Aorta (tissue), 5 donors: ENCODE measurements around the gene TBX6. TPM values are rescaled to one million over a fixed set of nuclear protein-coding genes. Genes with fewer than 3 reads are reported as not detected.

Experiments
- ATAC-seq: fragments of 200-7000 bp; cut with Tn5 transposase; one replicate; pipeline ENCODE4 v1.9.1; 2022; ENCODE audit warnings: moderate library complexity; ENCODE audit not compliant: low FRiP score
- DNase-seq, 2 donors: peaks; one replicate each; pipeline ENCODE4 v3.0.0-alpha.2; 2020
- H3K27ac ChIP-seq, 2 donors: one replicate each; pipeline ENCODE4 v1.5.1; 2013; ENCODE audit warnings: low read length in 2 of 2, mild to moderate bottlenecking in 2 of 2, moderate library complexity in 2 of 2, control low read depth in 1 of 2, inconsistent platforms in 1 of 2, low read depth in 1 of 2
- H3K27me3 ChIP-seq, 2 donors: one replicate each; pipeline ENCODE4 v1.6.1; 2013; ENCODE audit warnings: control low read depth in 1 of 2, low read length in 1 of 2, mild to moderate bottlenecking in 1 of 2, moderate library complexity in 1 of 2; ENCODE audit not compliant: insufficient read depth in 2 of 2, control insufficient read depth in 1 of 2
- H3K36me3 ChIP-seq, 2 donors: one replicate each; pipeline ENCODE4 v1.6.1; 2013; ENCODE audit warnings: control low read depth in 1 of 2, low read length in 1 of 2, mild to moderate bottlenecking in 1 of 2; ENCODE audit not compliant: insufficient read depth in 2 of 2, control insufficient read depth in 1 of 2
- H3K4me1 ChIP-seq, 2 donors: one replicate each; pipeline ENCODE4 v1.6.1; 2013; ENCODE audit warnings: low read length in 2 of 2, control low read depth in 1 of 2, mild to moderate bottlenecking in 1 of 2, moderate library complexity in 1 of 2; ENCODE audit not compliant: insufficient read depth in 2 of 2, control insufficient read depth in 1 of 2
- H3K4me3 ChIP-seq, 2 donors: one replicate each; pipeline ENCODE4 v1.5.1; 2013; ENCODE audit warnings: low read length in 2 of 2, control low read depth in 1 of 2, mild to moderate bottlenecking in 1 of 2
- H3K9me3 ChIP-seq: one replicate; pipeline ENCODE4 v1.6.1; 2013; ENCODE audit warnings: mild to moderate bottlenecking, low read length; ENCODE audit not compliant: control insufficient read depth
- WGBS, 2 donors: extraction: QIAGEN DNeasy Blood & Tissue Kit; methylation state at CpG; one replicate each; pipeline ENCODE4 v1.1.7; 2013; 5-methylcytosine and 5-hydroxymethylcytosine counted together
- intact Hi-C, 2 donors: fragments of 100-400 bp; cut with DNase I; formaldehyde crosslinking; loops; one replicate each; pipeline versions ENCODE4 v1.14.2 to v1.15.0; 2022
- polyA plus RNA-seq, 2 donors: library from polyadenylated mRNA; stranded (reverse); fragments of 200-250 nt; gene quantifications; one replicate each; pipeline ENCODE4 v1.2.3, GENCODE V29; 2013
- total RNA-seq, 2 donors: library from RNA; stranded (reverse); fragmentation: NEBNext Ultra II Directional; extraction: Animal tissue kit (Norgen Biotek cat#: 25700); gene quantifications; one replicate each; pipeline ENCODE4 v1.2.1, GENCODE V29; 2021
- donor health status: healthy with polysubstance abuse.
- donor health status: Bipolar disorder and iron deficiency.
- donor health status: DM: no; HTN: no; CAD: no.
- donor health status: DM: no; HTN: no; CAD: no.
- donor health status: DM: yes; HTN: yes; CAD: no.

Gene TBX6
- total and polyA plus RNA-seq, 4 donors: 0.62 to 1.7 (median 1.4) TPM; not detected in 1

GRCh38 chr16:30060836-30061554, 30.7 kb downstream of the TBX6 start:
- ATAC-seq (no peak), DNase-seq (no peak)
- H3K9me3 ChIP-seq: no peaks in the 10 kb centered on the region
- peak overlapping the region in 1 of 2 donors; percentile 28 for H3K27ac ChIP-seq
- H3K27me3 ChIP-seq: no peaks in the 10 kb centered on the region
- no peaks in the 10 kb centered on the region for H3K4me1 ChIP-seq
- 63 to 66% methylated on average over 2 of the region's 2 CpGs for WGBS, 2 donors
- intact Hi-C loops: loop anchor here in 1 of 2 donors (5.0 to 10.0 kb wide), 2 partner anchors 61 to 344 kb away; partner anchors contain the start of genes MAPK3 and ZNF771
- no peak overlapping the region for H3K4me3 ChIP-seq
- H3K36me3 ChIP-seq: no peaks in the 10 kb centered on the region

DNA sequence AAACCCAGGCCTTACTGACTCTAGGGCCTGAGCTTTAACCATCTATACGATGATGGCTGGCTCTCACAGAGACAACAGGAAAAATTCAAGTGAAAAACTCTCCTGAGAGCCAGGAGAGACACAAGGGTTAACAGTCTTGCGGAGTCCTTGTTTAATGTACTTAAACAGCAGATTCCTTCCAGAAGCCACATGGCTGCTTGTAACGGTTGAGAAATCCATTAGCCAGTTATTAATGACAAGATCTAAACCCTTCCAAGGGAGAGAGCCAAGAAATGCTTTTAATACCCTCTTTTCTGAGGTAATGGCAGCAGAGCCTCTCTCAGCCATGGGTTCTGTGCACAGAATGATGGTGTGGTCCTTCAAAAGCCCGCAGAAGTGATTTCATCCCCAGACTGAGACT, 31.4 kb downstream of the TBX6 start:
- Histone ChIP-seq H3K4me3 (no peak overlapping the region), H3K9me3 (no peaks in the 10 kb centered on the region), H3K36me3 (no peaks in the 10 kb centered on the region), H3K27me3 (no peaks in the 10 kb centered on the region), H3K4me1 (no peaks in the 10 kb centered on the region), H3K27ac (no peak overlapping the region)
- ATAC-seq: no peak
- WGBS, 2 donors: 88% methylated on average over 4 of the region's 4 CpGs
- no peak for DNase-seq
- intact Hi-C loops: loop anchor here in 1 of 2 donors (5.0 to 10.0 kb wide), 2 partner anchors 62 to 344 kb away; partner anchors contain the start of genes MAPK3 and ZNF771

- Histone ChIP-seq H3K9me3 (no peaks in the 10 kb centered on the region), H3K27me3 (no peaks in the 10 kb centered on the region), H3K4me1 (no peaks in the 10 kb centered on the region), H3K4me3 (no peak overlapping the region), H3K36me3 (no peaks in the 10 kb centered on the region), H3K27ac (no peak overlapping the region)
- DNase-seq (no peak), ATAC-seq (no peak)
- intact Hi-C loops: no loop called here
- WGBS, 2 donors: 57 to 60% methylated on average over 10 of the region's 10 CpGs
Observed at GRCh38 chr16:30054959-30055553, 36.7 kb downstream of the TBX6 start.

GRCh38 chr16:30054451-30054850, 37.3 kb downstream of the TBX6 start:
- Histone ChIP-seq H3K27ac (no peak overlapping the region), H3K4me1 (no peaks in the 10 kb centered on the region), H3K36me3 (no peaks in the 10 kb centered on the region), H3K4me3 (no peak overlapping the region), H3K27me3 (no peaks in the 10 kb centered on the region), H3K9me3 (no peaks in the 10 kb centered on the region)
- ATAC-seq (no peak), DNase-seq (no peak)
- 82 to 84% methylated on average over 8 of the region's 8 CpGs for WGBS, 2 donors
- intact Hi-C loops: no loop called here

DNA sequence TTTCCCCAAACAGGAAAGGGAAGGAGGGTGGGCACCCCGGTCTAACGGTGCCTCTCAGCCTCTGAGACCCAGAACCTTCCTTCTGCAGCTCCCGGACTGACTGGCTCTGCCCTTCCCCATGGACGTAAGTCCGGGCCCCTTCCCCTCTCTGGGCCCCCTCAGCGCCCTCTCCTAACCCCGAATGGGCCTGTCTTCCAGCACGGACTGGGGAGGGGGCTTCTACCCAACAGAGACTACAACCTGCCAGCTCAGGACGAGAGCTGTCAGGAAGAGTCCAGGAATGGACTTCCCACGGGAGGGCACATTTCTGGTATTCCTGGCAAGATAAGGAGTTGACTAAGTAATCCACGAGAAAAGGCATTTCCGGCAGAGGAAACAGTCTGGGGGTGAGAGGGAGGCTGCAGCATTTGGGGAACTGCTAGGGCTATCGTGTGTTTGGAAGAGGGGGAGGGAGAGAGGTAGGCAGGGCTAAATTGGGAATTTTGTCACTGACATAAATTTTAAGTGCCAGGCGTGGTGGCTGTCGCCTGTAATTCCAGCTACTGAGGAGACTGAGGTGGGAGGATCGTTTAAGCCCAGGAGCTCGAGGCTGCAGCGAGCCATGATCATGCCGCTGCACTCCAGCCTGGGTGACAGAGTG, 38.2 kb downstream of the TBX6 start:
- DNase-seq (peak in 1 of 2 donors; percentile 60), ATAC-seq (peak; percentile 46)
- peak overlapping the region; percentile 2 to 52 for H3K4me3 ChIP-seq
- no peaks in the 10 kb centered on the region for H3K9me3 ChIP-seq
- no peaks in the 10 kb centered on the region for H3K27me3 ChIP-seq
- WGBS, 2 donors: 2% methylated on average over 18 to 19 of the region's 19 CpGs
- intact Hi-C loops: no loop called here
- H3K36me3 ChIP-seq: no peaks in the 10 kb centered on the region
- no peaks in the 10 kb centered on the region for H3K4me1 ChIP-seq
- H3K27ac ChIP-seq: no peak overlapping the region

DNA sequence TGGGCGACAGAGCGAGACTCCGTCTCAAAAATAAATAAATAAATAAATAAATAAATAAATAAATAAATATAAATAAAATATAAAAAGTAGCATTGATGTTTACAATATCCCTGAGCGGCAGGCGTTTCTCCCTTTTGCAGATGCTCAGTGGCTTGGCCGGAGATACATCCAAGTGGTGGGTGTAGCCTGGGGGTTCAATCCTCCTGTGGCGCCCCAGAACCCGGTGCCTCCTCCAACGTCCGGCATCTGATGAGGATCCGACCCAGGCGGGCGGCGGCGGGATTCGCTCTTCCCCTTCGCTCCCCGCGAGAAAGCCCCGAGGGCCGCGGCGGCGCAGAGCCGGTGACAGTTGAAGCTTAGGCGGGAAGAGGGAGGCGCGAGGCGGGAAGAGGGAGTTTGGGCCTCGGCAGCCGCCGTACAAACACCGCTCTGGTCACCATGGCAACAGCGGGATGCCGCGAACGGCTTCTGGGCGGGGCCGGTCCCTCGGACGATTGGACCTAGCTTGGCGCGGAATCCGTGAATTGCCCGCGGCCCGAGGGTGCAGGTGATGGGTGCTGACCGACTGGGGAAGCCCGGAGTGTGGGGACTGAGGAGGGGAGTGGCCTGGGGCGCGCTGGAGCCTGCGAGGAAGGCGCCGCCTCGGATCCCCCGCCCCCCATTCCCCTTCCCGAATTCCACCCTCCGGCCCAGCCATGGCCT, 38.9 kb downstream of the TBX6 start:
- H3K9me3 ChIP-seq: no peaks in the 10 kb centered on the region
- H3K36me3 ChIP-seq: no peaks in the 10 kb centered on the region
- intact Hi-C loops: no loop called here
- no peaks in the 10 kb centered on the region for H3K27me3 ChIP-seq
- peak; percentile 97 to 98 for DNase-seq
- WGBS, 2 donors: 4 to 5% methylated on average over 47 to 58 of the region's 58 CpGs
- H3K4me1 ChIP-seq: no peaks in the 10 kb centered on the region
- H3K27ac ChIP-seq: no peak overlapping the region
- peak overlapping the region; percentile 2 to 52 for H3K4me3 ChIP-seq
- peak; percentile 95 for ATAC-seq

- Histone ChIP-seq H3K27ac (no peak overlapping the region), H3K9me3 (no peaks in the 10 kb centered on the region), H3K4me3 (no peak overlapping the region), H3K27me3 (no peaks in the 10 kb centered on the region), H3K4me1 (no peaks in the 10 kb centered on the region), H3K36me3 (no peaks in the 10 kb centered on the region)
- ATAC-seq: no peak
- intact Hi-C loops: no loop called here
- DNase-seq: no peak
- 74 to 82% methylated on average over 3 of the region's 3 CpGs for WGBS, 2 donors
Observed at GRCh38 chr16:30051518-30051917, 40.2 kb downstream of the TBX6 start.

- no peak for DNase-seq
- 88 to 89% methylated on average over 8 of the region's 8 CpGs for WGBS, 2 donors
- H3K4me1 ChIP-seq: no peaks in the 10 kb centered on the region
- no peaks in the 10 kb centered on the region for H3K9me3 ChIP-seq
- H3K27me3 ChIP-seq: no peaks in the 10 kb centered on the region
- intact Hi-C loops: no loop called here
- H3K27ac ChIP-seq: no peak overlapping the region
- no peak for ATAC-seq
- no peak overlapping the region for H3K4me3 ChIP-seq
- H3K36me3 ChIP-seq: no peaks in the 10 kb centered on the region
Observed at GRCh38 chr16:30049871-30050270, 41.9 kb downstream of the TBX6 start.
